Stimulated activated naive CD8-positive, alpha-beta T cell treated with anti-CD3 and anti-CD28 coated beads, Interleukin-15, Interleukin-2, amounts not matched to agents 100 ng/mL and 50 ng/mL, for 24 hours (primary cell): ENCODE results near the gene IFNK.

Source experiments
- H3K27ac Mint-ChIP-seq: one replicate; pipeline ENCODE4 v1.8.0; 2021; ENCODE audit warnings: mild to moderate bottlenecking, mixed read lengths
- H3K27me3 Mint-ChIP-seq: one replicate; pipeline ENCODE4 v1.8.0; 2021; ENCODE audit warnings: mixed read lengths
- H3K36me3 Mint-ChIP-seq: one replicate; pipeline ENCODE4 v1.8.0; 2021; ENCODE audit warnings: low read depth, mixed read lengths
- H3K4me1 Mint-ChIP-seq: one replicate; pipeline ENCODE4 v1.8.0; 2021; ENCODE audit warnings: low read depth, mixed read lengths
- H3K4me3 Mint-ChIP-seq: one replicate; pipeline ENCODE4 v1.8.0; 2021; ENCODE audit warnings: mild to moderate bottlenecking, mixed read lengths
- H3K9me3 Mint-ChIP-seq: one replicate; pipeline ENCODE4 v1.8.0; 2021; ENCODE audit warnings: mixed read lengths

IFNK gene

DNA sequence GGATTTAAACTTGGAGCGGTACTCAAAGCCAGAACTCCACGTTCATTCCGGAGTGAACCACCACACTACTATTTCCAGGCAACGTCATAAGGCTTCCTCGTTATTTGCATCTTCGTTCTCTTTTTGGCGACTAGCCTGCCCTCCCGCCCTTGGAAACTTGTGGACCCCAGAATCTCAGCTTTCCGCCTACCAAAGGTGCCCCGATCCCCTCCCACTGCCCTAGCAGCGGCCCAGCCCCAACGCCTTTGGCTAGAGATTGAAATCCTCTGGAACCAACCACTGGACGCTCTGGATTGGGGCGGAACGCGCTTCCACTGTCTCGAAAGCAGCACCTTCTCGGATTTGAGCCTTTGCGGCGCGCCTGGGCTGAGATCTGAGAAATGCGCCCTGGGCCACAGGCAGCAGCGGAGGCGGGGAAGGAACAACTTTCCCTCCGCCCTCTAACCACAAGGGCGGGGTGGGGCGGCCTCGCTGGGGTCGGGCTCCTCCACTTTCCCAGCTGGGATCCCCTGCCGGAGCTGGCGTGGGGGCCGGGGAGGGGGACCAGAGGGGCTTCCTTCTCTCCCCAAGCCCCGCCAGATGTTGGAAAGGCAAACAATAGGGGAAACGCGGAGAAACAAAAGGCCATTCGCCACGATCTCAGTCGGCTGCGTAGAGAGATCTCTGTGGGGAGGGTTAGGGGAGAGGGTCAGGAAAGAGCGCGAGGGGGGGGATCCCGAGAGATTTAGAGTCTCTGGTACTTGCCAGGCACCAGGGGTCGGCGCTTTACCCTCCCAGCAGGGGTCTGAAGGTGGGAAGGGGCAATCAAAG is 4.2 kb downstream of the IFNK start:
- H3K27me3 Mint-ChIP-seq: peaks cover 24% of the 10 kb centered on the region
- H3K36me3 Mint-ChIP-seq: no peaks in the 10 kb centered on the region
- H3K4me3 Mint-ChIP-seq: peak overlapping the region; percentile 87
- peak overlapping the region; percentile 84 for H3K27ac Mint-ChIP-seq
- peaks cover 14% of the 10 kb centered on the region for H3K4me1 Mint-ChIP-seq
- H3K9me3 Mint-ChIP-seq: no peaks in the 10 kb centered on the region

DNA sequence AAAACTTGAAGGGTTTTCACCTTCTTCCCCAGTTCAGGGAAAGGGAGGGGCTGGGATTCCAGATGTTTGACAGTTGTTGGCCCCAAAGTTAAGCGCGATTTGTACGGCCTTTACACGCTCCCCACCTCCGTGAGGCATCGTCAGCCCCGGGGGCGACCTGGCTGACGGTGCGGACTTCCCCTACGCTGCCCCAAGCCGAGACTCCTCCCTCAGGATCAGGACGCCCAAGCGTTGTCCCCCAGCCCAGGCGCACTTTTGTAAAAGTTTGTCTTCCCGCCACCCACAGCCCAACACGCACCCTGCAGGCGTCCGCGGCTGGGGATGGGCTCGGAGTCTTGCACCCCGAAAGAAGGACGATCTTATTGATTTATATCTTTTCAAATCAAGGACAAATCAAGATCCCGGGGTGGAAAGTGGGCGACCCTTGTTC is 4.8 kb downstream of the IFNK start:
- Mint-ChIP-seq H3K4me1 (peaks cover 14% of the 10 kb centered on the region), H3K36me3 (no peaks in the 10 kb centered on the region), H3K4me3 (peak overlapping the region; percentile 87), H3K27ac (peak overlapping the region; percentile 84), H3K27me3 (peaks cover 24% of the 10 kb centered on the region), H3K9me3 (no peaks in the 10 kb centered on the region)

DNA sequence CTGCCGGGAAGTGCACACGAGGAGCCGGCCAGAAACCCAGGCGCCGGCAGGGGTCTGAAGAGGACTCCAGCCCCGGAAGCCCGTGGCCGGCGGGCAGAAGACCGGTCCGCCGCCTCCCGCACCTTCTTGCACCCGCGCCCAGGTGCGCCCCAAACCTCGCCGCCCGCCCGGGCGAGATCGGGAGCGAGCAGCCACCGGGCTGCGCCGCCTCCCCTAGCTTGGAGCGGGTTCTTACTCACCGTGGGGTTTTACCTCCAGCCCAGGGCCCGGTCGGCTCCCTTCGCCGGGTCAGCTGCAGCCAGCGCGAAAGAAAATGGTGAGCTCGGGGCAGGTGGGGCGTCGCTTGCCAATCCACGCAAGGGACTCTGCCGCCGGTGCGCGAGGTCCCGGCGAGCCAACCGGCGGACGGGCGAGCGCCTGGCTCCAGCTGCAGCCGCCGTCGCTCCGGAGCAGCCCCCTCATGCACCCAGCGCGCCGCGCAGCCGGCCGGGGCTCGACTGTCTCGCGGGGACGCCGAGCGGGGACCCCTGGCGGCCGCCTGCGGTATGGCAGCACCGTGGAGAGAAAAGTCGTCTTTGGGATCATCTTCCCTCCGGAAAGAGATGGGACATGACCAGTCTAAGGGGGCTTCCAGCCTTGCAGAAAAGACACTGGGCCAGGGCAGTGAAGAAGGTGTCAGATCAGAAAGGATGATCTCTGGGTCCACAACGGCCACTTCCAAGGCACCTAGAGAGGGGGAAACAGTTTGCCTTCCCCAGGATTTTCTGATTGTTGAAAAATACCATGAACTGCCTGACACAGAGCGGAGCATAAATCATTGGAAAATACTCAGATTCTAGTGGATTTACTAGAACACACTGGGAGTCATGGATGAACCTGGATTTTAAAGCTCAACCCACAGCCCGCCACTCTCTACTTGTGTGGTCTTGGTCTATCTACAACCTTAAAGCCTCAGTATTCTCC is 5.5 kb downstream of the IFNK start, which contains the start of gene MOB3B:
Gene MOB3B (minus strand): TSS at position 499 of the 963 bp plus-strand sequence. CDS start 74,264 bp downstream, outside the sequence.
- Mint-ChIP-seq H3K9me3 (no peaks in the 10 kb centered on the region), H3K27me3 (peaks cover 20% of the 10 kb centered on the region), H3K4me3 (peak within 1 kb of the TSS; percentile 87), H3K4me1 (peaks cover 14% of the 10 kb centered on the region), H3K36me3 (no peaks in the 10 kb centered on the region), H3K27ac (peak within 1 kb of the TSS; percentile 84)

DNA sequence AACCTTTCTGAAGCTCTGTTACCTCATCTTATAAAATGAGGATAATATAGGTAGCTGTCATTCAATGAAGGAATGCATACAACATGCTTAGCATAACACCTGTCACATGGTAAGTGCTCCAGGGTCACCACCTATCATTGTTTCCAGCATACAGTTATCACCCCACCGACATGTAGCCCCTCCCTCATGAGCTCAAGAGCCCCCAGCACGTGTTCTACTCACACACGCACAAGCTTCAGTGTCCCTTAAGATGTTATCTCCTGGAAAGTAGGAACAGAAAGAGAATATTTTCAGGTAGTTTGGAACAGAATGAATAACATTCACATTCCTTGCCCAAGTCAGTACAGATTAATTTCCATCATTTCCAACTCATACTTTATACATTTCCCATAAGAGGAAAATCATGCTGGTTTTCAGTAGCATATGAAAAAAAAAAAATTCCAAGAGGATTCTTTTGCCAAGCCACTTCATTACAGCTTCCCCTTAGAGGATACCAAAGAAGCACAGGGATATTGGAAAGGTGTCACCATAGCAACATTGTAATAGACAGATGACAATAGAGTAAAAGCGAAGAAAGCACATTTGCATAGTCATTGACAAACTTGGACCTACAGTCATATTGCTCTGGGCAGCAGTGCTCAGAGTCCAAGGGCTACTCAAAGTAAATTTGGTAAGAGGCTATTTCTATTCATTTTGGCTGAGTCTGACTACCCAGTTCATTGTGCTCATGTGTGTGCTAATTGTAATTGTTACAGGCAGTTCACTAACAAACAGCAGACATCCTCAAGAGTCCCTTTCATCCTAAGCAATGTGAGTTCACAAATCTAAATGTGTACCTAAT is 7.0 kb downstream of the IFNK start:
- no peak overlapping the region for H3K27ac Mint-ChIP-seq
- no peak overlapping the region for H3K4me3 Mint-ChIP-seq
- peaks cover 20% of the 10 kb centered on the region for H3K27me3 Mint-ChIP-seq
- H3K4me1 Mint-ChIP-seq: peaks cover 14% of the 10 kb centered on the region
- no peaks in the 10 kb centered on the region for H3K9me3 Mint-ChIP-seq
- H3K36me3 Mint-ChIP-seq: no peaks in the 10 kb centered on the region

DNA sequence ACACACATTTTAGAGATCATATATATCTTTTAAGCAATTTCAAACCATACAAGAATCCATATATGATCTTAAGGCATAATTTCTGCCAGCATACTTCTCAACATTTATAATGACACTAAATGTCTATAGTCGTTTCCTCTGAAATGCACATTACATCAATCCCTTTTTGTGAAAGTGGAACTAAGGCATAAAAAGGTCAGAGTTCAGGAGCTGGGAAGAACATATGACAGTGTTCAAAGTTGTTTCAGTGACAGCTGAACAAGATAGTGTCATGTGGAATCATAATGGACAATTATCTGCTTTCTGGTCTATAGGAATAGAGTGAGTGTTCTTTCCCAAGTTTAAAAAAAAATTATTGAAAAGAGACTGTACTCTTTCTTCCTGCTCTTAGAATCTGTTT is 8.0 kb downstream of the IFNK start:
- Mint-ChIP-seq H3K9me3 (no peaks in the 10 kb centered on the region), H3K4me3 (no peak overlapping the region), H3K27me3 (peaks cover 12% of the 10 kb centered on the region)

DNA sequence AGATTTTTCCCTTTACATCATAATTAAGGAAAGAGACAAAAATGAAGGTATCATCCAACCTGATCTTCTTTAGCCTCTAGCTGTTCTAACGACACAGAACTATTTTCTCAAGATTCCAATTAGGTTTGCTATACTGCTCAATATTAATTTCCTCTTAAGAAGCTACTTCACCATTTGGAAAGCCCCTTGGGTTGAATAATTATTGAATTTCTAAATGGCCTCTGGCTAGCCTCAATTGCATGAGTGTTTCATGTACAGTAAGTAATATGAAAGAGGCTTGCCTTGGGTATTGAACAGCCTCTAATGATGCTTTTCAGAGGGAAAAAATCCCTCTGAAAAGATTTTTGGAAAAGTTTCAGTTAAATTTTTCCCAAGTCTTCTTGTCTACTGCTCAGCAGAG is 9.2 kb downstream of the IFNK start:
- Mint-ChIP-seq H3K4me3 (no peak overlapping the region), H3K9me3 (no peaks in the 10 kb centered on the region), H3K27me3 (no peaks in the 10 kb centered on the region), H3K36me3 (no peaks in the 10 kb centered on the region), H3K27ac (no peak overlapping the region), H3K4me1 (peaks cover 3% of the 10 kb centered on the region)

More for the DNA sequence above, 8.0 kb downstream of the IFNK start:
- Mint-ChIP-seq H3K27ac (no peak overlapping the region), H3K4me1 (peaks cover 12% of the 10 kb centered on the region), H3K36me3 (no peaks in the 10 kb centered on the region)

DNA sequence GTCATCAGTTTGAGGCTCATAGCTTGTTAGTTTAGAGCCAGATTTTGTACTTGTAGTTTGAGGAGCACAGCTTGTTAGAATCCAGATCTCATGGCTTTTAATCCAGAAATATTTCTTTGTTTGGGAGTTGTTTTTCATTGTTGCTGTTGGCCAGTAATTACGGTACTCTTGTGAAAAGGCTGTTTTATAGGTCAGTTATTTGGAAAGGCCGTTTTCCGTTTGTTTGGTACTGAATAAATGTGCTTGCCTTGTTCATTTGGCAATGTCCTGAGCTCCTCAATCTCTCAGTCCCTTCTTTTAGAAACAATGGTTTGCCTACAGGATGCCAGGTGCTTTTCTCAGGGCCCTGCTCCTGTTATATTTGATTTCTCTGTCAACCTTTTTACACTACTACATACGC is 10.0 kb downstream of the IFNK start:
- peaks cover 3% of the 10 kb centered on the region for H3K4me1 Mint-ChIP-seq
- H3K36me3 Mint-ChIP-seq: no peaks in the 10 kb centered on the region
- H3K27ac Mint-ChIP-seq: no peak overlapping the region
- no peaks in the 10 kb centered on the region for H3K9me3 Mint-ChIP-seq
- H3K4me3 Mint-ChIP-seq: no peak overlapping the region
- H3K27me3 Mint-ChIP-seq: no peaks in the 10 kb centered on the region

DNA sequence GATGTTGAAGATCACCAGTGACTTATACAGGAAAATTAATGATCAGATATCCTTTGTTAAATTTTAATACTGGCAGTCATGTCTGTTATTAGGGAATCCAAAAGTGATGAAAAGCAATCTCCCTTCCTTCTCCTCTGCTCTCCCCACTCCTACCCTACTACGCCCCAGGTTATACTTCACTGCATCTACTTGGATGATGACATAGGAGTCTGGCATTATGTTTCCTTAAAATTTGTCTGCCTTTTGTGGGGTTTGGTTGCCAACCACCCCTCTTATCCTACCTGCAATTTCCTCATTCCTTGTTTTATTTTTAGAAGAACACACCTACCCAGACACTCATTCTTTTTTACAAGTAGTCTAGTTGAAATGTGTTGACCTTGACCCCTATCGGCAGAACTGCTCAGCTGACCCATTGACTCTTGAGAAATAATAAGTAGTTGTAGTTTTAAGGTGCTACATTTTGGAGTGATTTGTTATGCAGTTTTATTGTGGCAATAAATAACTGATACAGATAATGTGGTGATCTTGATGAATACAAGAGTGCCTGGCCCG is 10.6 kb downstream of the IFNK start:
- Mint-ChIP-seq H3K4me3 (no peak overlapping the region), H3K9me3 (no peaks in the 10 kb centered on the region), H3K27ac (no peak overlapping the region), H3K36me3 (no peaks in the 10 kb centered on the region), H3K27me3 (no peaks in the 10 kb centered on the region), H3K4me1 (peaks cover 2% of the 10 kb centered on the region)

DNA sequence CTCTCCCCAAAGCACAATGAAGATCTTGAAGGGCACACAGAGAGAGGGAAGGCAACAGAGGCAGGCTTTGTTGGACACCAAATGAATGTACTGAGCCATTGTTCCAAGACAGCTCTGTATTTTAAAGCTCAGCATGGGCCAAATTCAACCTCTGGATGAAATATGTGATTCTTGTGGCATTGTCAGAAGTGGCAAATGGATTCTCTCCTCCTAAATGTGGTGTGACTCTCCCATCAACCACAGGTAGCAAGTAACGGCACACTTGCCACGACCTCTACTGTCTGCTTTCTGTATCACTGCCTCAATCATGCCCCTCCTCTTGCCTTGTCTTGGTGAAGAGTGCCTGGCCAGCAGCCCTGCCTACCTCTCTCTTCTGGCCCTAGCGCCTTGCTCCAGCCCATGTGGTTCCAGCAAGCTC is 11.6 kb downstream of the IFNK start:
- H3K9me3 Mint-ChIP-seq: no peaks in the 10 kb centered on the region
- no peak overlapping the region for H3K4me3 Mint-ChIP-seq
- H3K4me1 Mint-ChIP-seq: no peaks in the 10 kb centered on the region
- H3K36me3 Mint-ChIP-seq: no peaks in the 10 kb centered on the region
- no peak overlapping the region for H3K27ac Mint-ChIP-seq
- H3K27me3 Mint-ChIP-seq: no peaks in the 10 kb centered on the region

DNA sequence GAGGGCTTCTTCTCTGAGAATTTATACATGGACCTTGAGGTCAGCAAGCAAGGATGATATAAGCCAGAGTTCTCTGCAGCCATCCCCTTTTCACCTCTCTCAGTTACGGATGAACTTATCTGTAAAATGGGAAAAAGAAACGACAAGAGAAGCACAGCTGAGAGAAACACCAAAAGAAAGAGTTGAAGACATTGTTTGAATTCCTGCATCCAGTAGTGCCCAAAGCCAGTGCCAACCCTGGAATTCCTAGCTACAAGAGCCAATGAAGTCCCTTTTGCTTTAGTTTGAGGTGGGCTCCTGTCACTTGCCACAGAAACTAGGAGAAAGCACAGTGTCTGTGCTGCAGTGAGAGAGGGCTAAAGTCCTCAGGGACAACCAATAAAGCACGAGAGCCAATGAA is 12.1 kb downstream of the IFNK start:
- Mint-ChIP-seq H3K27me3 (no peaks in the 10 kb centered on the region), H3K4me1 (no peaks in the 10 kb centered on the region), H3K27ac (no peak overlapping the region), H3K36me3 (no peaks in the 10 kb centered on the region), H3K4me3 (no peak overlapping the region), H3K9me3 (no peaks in the 10 kb centered on the region)

DNA sequence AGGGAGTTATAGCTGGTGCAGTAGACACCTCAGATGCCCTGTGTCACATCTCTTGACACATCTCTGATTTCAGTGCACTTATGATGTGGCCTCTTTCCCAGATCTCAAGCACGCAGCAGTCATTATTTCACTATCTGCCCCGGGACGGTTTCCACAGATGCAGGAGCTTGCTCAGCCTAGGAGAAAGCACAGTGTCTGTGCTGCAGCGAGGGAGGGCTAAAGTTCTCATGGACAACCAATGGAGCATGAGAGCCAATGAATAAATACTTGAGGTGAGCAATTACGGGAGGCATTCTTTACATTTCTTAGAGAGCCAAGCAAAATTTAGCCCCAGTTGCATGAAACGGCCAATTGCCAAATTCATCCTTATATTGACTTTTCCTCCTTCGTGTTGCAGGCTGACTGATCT is 12.9 kb downstream of the IFNK start:
- Mint-ChIP-seq H3K4me3 (no peak overlapping the region), H3K27ac (no peak overlapping the region), H3K27me3 (no peaks in the 10 kb centered on the region), H3K4me1 (no peaks in the 10 kb centered on the region), H3K36me3 (no peaks in the 10 kb centered on the region), H3K9me3 (no peaks in the 10 kb centered on the region)

DNA sequence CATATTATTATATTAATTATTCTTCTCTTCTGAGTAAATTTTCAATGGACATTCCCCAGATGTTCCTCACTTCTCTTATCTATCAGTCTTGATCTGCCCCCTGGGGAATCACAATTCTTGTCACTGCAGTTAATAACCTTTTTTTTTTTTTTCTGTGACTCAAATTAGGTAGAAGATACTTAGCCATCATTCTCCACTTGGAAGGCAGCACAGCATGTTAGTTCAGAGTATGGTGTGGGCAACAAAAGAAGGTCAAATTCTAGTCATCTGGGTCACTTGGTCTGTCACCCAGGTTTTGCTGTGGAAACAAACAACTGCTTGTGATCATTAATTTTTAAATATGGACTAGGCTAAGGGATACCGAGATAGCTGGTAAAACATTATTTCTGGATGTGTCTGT is 13.7 kb downstream of the IFNK start:
- H3K36me3 Mint-ChIP-seq: peaks cover 4% of the 10 kb centered on the region
- no peaks in the 10 kb centered on the region for H3K27me3 Mint-ChIP-seq
- no peak overlapping the region for H3K4me3 Mint-ChIP-seq
- H3K4me1 Mint-ChIP-seq: no peaks in the 10 kb centered on the region
- H3K27ac Mint-ChIP-seq: no peak overlapping the region
- H3K9me3 Mint-ChIP-seq: no peaks in the 10 kb centered on the region

DNA sequence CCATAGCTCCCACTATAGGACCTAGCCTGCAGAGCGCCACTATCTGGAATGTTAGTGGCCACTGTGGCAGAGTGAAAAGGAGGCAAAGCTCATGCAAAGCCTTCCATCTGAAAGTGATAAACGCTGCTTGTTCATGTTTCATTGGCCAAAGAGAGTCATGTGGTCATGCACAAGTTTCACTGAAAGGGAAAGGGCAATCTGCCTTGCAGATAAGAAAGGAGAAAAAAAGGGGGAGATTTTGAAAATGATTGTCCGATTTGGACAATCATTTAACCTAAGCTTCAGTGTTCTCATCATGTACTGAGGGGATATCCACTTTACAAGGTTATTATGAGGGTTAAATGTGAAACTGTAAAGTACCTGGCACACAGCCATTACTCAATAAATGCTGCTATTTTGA is 14.6 kb downstream of the IFNK start:
- Mint-ChIP-seq H3K27ac (no peak overlapping the region), H3K4me3 (no peak overlapping the region), H3K4me1 (no peaks in the 10 kb centered on the region), H3K36me3 (peaks cover 10% of the 10 kb centered on the region), H3K27me3 (no peaks in the 10 kb centered on the region), H3K9me3 (no peaks in the 10 kb centered on the region)
